IPS-18a (cell line): ENCODE results near the gene TOP2A.
"Not testable (repeated sequence)": the region's sequence is repeated elsewhere in the genome, so short reads cannot be mapped to it uniquely, and the experiment has no call there.

Source experiments
- H3K27ac ChIP-seq: one replicate; pipeline ENCODE4 v1.5.1; 2013; ENCODE audit warnings: low read length
- H3K27me3 ChIP-seq: one replicate; pipeline ENCODE4 v1.6.1; 2013; ENCODE audit warnings: mild to moderate bottlenecking, low read length; ENCODE audit not compliant: control insufficient read depth, insufficient read depth
- H3K36me3 ChIP-seq: one replicate; pipeline ENCODE4 v1.6.1; 2013; ENCODE audit warnings: low read depth, low read length; ENCODE audit not compliant: control insufficient read depth
- H3K4me1 ChIP-seq: one replicate; pipeline ENCODE4 v1.6.1; 2013; ENCODE audit warnings: low read depth, low read length; ENCODE audit not compliant: control insufficient read depth
- H3K4me3 ChIP-seq: one replicate; pipeline ENCODE4 v1.5.1; 2013; ENCODE audit warnings: low read length
- H3K9ac ChIP-seq: one replicate; pipeline ENCODE4 v1.6.1; 2013; ENCODE audit warnings: mild to moderate bottlenecking, low read length, moderate library complexity
- H3K9me3 ChIP-seq: one replicate; pipeline ENCODE4 v1.6.1; 2013; ENCODE audit warnings: low read depth, low read length; ENCODE audit not compliant: control insufficient read depth

TOP2A gene

GRCh38 chr17:40382251-40382650 is 35.4 kb downstream of the TOP2A start:
- no peak overlapping the region for H3K4me3 ChIP-seq
- H3K27me3 ChIP-seq, result no peaks in the 10 kb centered on the region
- no peaks in the 10 kb centered on the region for H3K4me1 ChIP-seq
- H3K9ac ChIP-seq, result no peak overlapping the region
- peaks cover 3% of the 10 kb centered on the region for H3K36me3 ChIP-seq
- H3K9me3 ChIP-seq, result no peaks in the 10 kb centered on the region
- H3K27ac ChIP-seq, result no peak overlapping the region

GRCh38 chr17:40378966-40379365 is 38.7 kb downstream of the TOP2A start:
- no peak overlapping the region for H3K9ac ChIP-seq
- no peaks in the 10 kb centered on the region for H3K9me3 ChIP-seq
- H3K4me3 ChIP-seq, result no peak overlapping the region
- peaks cover 4% of the 10 kb centered on the region for H3K4me1 ChIP-seq
- no peaks in the 10 kb centered on the region for H3K36me3 ChIP-seq
- H3K27ac ChIP-seq, result no peak overlapping the region
- no peaks in the 10 kb centered on the region for H3K27me3 ChIP-seq

- Histone ChIP-seq H3K27me3 (no peaks in the 10 kb centered on the region), H3K4me3 (no peak overlapping the region), H3K4me1 (peaks cover 4% of the 10 kb centered on the region), H3K27ac (no peak overlapping the region), H3K36me3 (no peaks in the 10 kb centered on the region), H3K9me3 (no peaks in the 10 kb centered on the region), H3K9ac (no peak overlapping the region)
Observed at GRCh38 chr17:40377832-40378231, 39.9 kb downstream of the TOP2A start.

- H3K36me3 ChIP-seq, H3K9ac ChIP-seq, H3K4me3 ChIP-seq, H3K27me3 ChIP-seq, H3K4me1 ChIP-seq, H3K27ac ChIP-seq, H3K9me3 ChIP-seq: not testable (repeated sequence)
Observed at GRCh38 chr17:40376541-40376940, 41.2 kb downstream of the TOP2A start.

GRCh38 chr17:40375786-40376185 is 41.9 kb downstream of the TOP2A start:
- not testable (repeated sequence) for H3K36me3 ChIP-seq

GRCh38 chr17:40374821-40375498 is 42.7 kb downstream of the TOP2A start:
- Histone ChIP-seq H3K27me3 (no peaks in the 10 kb centered on the region), H3K4me3 (no peak overlapping the region), H3K9me3 (no peaks in the 10 kb centered on the region), H3K9ac (no peak overlapping the region), H3K27ac (no peak overlapping the region), H3K4me1 (peaks cover 4% of the 10 kb centered on the region), H3K36me3 (no peaks in the 10 kb centered on the region)

More at GRCh38 chr17:40375786-40376185, 41.9 kb downstream of the TOP2A start:
- H3K9ac ChIP-seq, H3K27me3 ChIP-seq, H3K9me3 ChIP-seq, H3K27ac ChIP-seq, H3K4me3 ChIP-seq, H3K4me1 ChIP-seq: not testable (repeated sequence)

- Histone ChIP-seq H3K36me3 (no peaks in the 10 kb centered on the region), H3K27me3 (no peaks in the 10 kb centered on the region), H3K27ac (no peak overlapping the region), H3K9ac (no peak overlapping the region), H3K4me1 (peaks cover 4% of the 10 kb centered on the region), H3K4me3 (no peak overlapping the region), H3K9me3 (no peaks in the 10 kb centered on the region)
Observed at GRCh38 chr17:40373999-40374398, 43.7 kb downstream of the TOP2A start.

GRCh38 chr17:40373324-40373723 is 44.4 kb downstream of the TOP2A start:
- Histone ChIP-seq H3K9ac (no peak overlapping the region), H3K4me1 (peaks cover 4% of the 10 kb centered on the region), H3K36me3 (no peaks in the 10 kb centered on the region), H3K9me3 (no peaks in the 10 kb centered on the region), H3K27me3 (no peaks in the 10 kb centered on the region), H3K27ac (no peak overlapping the region), H3K4me3 (no peak overlapping the region)

GRCh38 chr17:40372644-40373043 is 45.1 kb downstream of the TOP2A start:
- H3K4me1 ChIP-seq, H3K27me3 ChIP-seq, H3K27ac ChIP-seq, H3K36me3 ChIP-seq, H3K9me3 ChIP-seq, H3K4me3 ChIP-seq, H3K9ac ChIP-seq: not testable (repeated sequence)

GRCh38 chr17:40372031-40372430 is 45.7 kb downstream of the TOP2A start:
- no peak overlapping the region for H3K27ac ChIP-seq
- no peaks in the 10 kb centered on the region for H3K27me3 ChIP-seq
- no peak overlapping the region for H3K9ac ChIP-seq
- no peak overlapping the region for H3K4me3 ChIP-seq
- no peaks in the 10 kb centered on the region for H3K36me3 ChIP-seq
- no peaks in the 10 kb centered on the region for H3K9me3 ChIP-seq
- H3K4me1 ChIP-seq, result peaks cover 4% of the 10 kb centered on the region

- H3K27ac ChIP-seq, result no peak overlapping the region
- no peaks in the 10 kb centered on the region for H3K36me3 ChIP-seq
- H3K27me3 ChIP-seq, result no peaks in the 10 kb centered on the region
- H3K9me3 ChIP-seq, result no peaks in the 10 kb centered on the region
- no peak overlapping the region for H3K9ac ChIP-seq
- no peak overlapping the region for H3K4me3 ChIP-seq
- peaks cover 4% of the 10 kb centered on the region for H3K4me1 ChIP-seq
Observed at GRCh38 chr17:40371261-40371929, 46.3 kb downstream of the TOP2A start.

GRCh38 chr17:40369923-40370322 is 47.8 kb downstream of the TOP2A start:
- Histone ChIP-seq H3K4me3 (no peak overlapping the region), H3K9me3 (no peaks in the 10 kb centered on the region), H3K4me1 (peaks cover 5% of the 10 kb centered on the region), H3K27ac (no peak overlapping the region), H3K9ac (no peak overlapping the region), H3K36me3 (no peaks in the 10 kb centered on the region), H3K27me3 (no peaks in the 10 kb centered on the region)
